ENCODE results near the gene FAM185A. TPM values are rescaled to one million over a fixed set of nuclear protein-coding genes. Genes with fewer than 3 reads are reported as not detected.
"Not testable (repeated sequence)": the region's sequence is repeated elsewhere in the genome, so short reads cannot be mapped to it uniquely, and the experiment has no call there.

The FAM185A gene
- total RNA-seq, 1 donor from 2014 or later: 5.2 TPM

DNA sequence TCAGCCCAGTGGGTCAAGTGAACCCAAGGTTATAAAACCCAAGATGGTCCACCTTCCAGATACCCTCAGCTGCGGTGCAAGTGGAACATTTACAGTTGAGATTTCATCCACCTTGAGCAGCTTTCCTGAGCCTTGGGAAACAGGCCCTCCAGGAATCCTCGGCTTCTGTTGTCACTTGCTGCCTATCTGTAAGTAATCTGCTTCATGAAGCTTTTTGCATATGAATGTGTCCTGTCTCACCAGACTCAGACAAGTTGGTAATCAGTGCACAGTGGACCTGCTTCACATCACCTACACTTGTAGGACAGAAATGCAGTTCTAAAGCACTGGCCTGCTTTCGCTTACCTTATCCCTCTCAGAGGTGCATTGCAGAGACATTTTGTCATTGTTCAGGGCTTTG lies 80.3 kb downstream of the FAM185A start:
- no peak for DNase-seq (ENCODE audit: low read depth in 2 of 2)

DNA sequence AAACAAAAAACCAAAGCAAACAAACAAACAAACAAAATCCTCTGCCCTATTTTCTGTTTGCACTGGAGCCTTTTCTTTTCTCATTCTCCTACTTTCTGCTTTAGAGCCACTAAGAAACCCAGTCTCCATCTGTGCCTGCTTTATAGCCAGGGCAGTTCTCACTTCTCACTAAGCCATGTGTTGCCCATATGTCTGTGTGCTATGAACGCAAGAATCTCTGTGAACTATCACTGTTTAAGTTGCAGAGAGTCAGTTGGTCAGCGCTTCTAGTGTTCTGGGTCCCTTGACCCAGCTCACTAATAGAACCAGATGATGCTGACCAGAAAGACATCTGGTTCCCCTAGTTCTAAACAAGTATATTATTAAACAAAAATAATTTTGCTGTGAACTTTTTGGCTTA lies 81.4 kb downstream of the FAM185A start:
- DNase-seq (ENCODE audit: low read depth in 2 of 2): no peak

DNA sequence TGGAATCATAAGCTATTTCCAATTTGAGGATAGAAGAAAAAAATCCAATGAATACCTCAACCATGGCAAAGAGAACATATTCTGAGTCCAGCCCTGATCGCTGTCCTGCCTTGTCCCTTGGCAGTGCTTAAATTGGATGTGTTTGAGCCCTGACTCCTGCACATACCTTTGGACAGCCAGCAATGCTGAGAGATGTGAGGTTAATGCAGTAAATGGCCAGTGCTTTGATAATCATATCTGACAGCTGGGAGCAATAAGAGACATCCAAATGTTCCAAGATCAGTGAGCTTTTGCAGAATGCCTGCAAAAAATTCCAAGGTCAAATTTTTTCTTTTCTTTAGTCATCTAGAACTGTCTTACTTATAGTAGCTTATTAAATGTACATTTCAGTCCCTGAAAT lies 83.9 kb downstream of the FAM185A start:
- DNase-seq (ENCODE audit: low read depth in 2 of 2): no peak

DNA sequence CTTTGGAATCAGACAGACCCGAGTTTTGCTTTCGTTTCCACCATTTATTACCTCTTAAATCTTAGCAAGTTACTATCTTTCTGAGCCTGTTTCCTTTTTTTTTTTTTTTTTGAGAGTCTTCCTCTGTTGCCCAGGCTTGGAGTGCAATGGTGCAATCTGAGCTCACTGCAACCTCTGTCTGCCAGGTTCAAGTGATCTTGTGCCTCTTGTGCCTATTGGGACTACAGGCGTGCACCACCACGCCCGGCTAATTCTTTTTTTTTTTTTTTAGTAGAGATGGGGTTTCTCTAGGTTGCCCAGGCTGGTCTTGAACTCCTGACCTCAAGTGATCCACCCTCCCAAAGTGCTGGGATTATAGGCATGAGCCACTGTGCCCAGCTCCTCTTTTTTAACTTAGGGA lies 84.5 kb downstream of the FAM185A start:
- no peak for DNase-seq (ENCODE audit: low read depth in 2 of 2)

DNA sequence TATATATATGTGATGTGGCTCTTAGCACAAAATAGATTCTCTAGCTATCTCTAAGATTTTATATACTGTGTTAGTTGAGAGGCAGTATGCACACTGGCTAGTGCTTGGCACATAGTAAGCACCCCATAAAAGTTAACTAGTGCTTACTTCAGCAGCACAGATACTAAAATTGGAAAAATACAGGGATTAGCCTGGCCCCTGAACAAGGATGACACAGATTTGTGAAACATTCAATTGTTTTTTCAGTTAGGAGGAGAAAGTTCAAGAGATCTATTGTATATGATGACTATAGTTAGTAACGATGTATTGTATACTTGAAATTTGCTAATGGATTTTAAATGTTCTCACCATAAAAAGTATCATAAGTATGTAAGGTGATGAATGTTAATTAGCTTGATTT lies 85.7 kb downstream of the FAM185A start:
- DNase-seq (ENCODE audit: low read depth in 2 of 2): no peak

DNA sequence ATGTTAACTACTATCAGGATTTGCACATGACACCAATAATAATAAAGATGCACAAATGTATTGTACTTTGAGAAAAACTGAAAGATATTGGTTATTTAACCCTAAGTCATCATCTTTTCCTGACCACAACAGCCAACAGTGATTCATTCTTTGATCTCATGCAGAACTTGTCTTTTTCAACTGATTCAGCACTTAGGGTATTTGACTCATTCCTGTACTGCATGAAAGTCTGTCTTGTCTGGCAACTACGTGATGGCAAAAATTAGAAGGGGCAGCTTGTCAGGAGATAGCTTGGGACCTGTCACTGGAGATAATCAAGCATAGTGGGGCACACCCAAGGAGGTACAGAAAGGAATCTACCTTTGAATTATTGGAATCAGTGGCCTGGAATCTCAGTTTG lies 86.2 kb downstream of the FAM185A start:
- peak; percentile 27 to 90 for DNase-seq (ENCODE audit: low read depth in 2 of 2)

DNA sequence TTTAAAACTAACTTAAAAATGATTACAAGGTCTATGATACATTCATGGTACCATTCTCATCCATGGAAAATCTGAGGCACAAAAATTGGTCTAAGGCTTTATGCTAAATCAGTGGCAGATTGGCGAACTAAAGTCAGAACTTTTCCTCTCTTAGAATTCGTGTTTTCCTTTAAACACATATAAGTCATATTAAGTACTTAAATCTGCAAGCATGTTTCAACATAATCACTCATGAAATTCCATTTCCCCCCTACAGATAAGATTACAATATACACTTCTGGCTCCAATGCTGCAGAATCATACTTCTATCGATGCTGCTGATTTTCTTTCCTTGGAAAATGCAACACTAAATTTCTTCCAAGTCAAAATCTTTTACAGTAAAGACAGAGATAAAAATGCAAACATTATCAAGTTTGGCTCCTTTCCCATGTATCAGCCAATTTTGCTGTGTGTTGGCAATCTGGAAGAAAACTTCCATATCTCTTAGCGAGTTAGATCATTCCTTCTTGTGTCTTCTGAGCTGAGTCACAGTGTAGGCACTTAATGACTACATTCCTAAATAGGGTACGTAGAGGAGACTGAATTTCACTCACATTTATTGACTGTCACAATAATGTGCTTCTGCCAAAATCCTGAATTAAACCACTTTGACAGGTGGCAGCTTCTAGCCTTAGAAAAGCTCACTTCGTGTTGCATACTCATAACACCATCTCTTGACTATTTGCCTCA lies 87.6 kb downstream of the FAM185A start:
- DNase-seq (ENCODE audit: low read depth in 2 of 2): peak in 1 of 2 donors; percentile 88

DNA sequence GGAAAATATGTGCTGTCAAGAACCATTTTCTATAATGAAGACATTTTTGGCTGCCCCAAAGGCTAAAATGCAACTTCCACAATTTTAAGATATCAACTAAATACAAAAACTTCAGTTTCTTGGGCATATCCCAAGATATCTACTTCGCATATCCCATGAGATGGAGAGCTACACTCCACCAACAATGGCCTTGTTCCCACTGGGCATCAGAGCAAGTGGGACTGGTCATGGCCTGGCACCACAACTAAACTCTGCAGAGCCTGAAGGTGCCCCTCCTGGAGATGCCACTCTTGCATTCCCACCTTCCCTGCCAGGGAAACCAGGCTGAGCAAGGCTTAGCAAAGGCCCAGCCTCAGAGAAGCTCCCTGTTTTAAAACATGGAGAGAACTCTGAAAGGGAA lies 88.2 kb downstream of the FAM185A start:
- DNase-seq (ENCODE audit: low read depth in 2 of 2): no peak

DNA sequence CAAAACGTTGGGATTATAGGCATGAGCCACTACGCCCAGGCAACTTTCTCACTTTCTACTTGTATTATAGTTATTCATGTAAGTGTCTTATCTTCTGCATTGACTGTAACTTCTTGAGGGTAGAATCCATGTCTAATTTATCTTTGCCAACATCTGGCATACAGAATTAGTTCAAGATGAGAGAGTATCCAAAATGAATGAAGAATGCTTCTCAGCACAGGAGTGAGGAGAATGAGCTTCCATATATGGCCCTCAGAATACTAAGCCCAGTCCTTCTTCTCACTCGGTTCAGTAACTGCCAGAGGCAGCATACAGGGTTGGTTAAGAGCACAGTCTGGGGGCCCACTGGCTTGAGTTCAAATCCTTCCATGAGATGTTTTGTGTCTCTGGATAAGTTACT lies 89.0 kb downstream of the FAM185A start:
- no peak for DNase-seq (ENCODE audit: low read depth in 2 of 2)

DNA sequence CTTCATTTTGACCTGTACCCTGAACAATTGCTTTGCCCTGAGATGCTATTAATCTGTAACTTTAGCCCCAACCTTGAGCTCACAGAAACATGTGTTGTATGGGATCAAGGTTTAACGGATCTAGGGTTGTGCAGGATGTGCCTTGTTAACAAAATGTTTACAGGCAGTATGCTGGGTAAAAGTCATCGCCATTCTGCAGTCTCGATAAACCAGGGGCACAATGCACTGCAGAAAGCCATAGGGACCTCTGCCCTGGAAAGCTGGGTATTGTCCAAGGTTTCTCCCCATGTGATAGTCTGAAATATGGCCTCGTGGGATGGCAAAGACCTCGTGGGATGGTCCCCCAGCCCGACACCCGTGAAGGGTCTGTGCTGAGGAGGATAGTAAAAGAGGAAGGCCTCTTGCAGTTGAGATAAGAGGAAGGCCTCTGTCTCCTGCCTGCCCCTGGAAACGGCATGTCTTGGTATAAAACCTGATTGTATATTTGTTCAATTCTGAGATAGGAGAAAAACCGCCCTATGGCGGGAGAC lies 89.8 kb downstream of the FAM185A start:
- not testable (repeated sequence) for DNase-seq (ENCODE audit: low read depth in 2 of 2)

DNA sequence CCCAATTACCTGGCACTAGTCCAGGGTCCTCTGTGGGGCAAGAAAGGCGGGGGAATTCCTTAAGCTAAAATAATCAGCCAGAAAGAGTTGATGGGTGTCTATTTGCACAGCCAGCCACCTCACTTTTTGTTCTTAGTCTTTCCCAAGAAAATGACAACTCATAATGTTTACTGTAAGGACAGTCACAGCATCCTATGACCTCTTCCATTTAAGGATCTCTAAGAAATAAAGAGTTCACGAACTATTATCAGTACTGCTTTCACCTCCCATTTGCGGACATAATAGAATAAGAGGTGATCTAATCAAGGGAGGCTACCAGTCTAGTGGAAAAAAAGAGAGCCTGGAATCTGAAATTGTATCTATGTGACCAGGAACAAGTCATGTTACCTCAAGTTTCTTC lies 91.6 kb downstream of the FAM185A start:
- no peak for DNase-seq (ENCODE audit: low read depth in 2 of 2)

DNA sequence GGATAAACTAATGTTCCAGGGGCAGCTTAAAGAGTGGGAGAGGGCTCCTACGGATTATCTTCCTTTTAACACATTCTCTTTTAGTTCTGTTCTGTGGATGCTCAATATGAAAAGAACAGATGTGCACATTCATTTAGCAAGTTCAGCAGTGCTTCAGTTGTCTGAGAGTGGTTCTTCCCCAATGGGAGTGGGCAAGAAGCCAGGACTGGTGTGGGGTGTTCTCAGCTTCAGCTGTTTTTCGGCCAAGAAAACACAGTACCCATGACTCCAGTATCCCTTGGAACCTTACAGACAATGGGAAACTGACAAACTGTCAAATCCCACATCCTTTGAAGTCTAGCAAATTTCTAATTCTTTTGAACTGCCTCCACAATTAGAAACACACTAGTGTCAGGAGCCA lies 92.5 kb downstream of the FAM185A start:
- DNase-seq (ENCODE audit: low read depth in 2 of 2): peak in 1 of 2 donors; percentile 85

DNA sequence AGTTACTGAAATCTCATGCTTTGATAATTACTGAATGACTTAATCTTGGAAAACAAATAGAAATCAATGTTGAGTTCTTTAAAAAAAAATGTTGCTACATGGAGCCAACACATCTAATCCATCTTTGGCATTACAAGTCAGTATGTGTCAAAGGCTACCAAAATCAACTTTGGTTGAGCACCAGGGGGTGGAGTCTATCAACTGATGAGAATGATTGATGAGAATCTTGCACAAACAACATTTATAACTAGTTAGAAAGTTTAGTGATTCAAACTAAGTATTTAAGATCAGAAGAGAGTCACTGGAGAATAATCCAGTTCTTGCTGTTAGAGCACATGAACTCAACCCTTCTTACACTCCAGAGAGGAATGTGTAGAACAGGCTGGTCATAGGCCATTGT lies 93.5 kb downstream of the FAM185A start:
- DNase-seq (ENCODE audit: low read depth in 2 of 2): no peak

DNA sequence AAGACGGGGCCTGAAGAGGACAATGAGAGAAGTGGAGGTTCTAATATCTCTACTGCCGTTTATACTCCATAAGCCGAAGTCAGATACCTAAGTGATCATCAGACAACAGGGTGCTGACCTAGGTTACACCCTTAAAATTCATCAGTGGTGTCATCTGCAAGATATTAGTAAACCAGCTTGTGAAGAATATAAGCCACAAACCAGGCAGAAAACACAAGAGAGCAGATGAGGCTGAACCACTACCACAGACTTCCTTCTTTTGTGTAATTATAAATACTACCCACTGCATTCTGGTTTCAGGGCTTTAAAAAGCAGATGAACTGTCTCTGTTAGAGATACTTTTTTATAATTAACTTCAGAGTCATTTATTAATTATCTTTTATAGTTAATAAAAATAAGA lies 95.1 kb downstream of the FAM185A start:
- no peak for DNase-seq (ENCODE audit: low read depth in 2 of 2)

DNA sequence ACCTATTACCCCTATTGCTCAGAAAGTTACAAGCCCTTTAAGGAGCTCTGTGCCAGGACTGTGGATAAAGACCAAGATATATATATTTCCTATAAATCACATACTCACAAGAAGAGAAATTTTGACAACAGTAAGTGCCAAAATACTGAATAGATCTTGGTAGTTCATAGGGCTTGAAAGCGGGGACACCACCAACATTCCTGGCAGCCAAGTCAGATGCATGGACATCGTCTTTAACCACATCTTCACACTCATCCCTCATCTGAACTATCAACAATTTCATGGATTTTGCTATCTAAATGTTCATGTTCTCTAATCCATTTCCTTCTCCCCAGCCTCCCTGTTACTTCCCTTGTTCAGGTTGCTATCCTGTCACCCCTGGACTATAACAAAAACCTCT lies 96.5 kb downstream of the FAM185A start:
- no peak for DNase-seq (ENCODE audit: low read depth in 2 of 2)

DNA sequence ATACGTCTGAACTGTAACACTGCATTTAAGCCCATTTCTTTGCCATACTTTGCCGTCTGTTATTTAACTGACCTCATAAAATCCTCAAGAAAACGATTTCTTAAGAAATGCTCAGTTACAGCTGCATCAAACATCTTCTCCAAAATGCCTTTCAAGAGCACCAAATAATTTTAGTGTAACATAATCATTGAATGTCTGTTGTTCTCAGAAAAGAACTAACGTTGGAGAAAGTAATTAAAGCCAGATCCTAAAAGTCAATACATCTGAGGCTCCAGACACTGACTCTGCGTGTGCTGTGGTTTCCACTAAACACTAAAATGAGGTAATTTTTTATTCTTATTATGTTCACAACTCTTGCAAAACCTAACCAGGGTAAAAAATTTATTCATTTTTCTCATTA lies 100.3 kb downstream of the FAM185A start:
- DNase-seq (ENCODE audit: low read depth in 2 of 2): no peak

DNA sequence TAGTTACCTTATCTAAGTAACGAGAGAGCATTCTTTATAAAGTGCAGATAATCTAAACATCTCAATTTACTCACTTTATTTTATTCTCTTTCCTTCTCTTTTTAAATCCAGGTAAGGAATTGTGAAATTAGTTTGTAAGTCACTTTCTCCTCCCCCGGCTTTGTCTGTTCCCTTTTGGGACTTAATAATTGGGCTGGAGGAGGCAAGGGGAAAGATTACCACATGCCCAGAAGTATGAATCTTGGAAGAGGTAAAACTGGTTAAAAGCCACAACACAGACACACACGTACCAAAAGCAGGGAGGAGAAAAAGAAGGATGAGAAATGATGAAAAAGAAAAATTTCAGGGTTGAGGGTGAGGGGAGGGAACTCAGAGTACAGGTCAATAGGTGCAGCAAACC lies 100.7 kb downstream of the FAM185A start:
- DNase-seq (ENCODE audit: low read depth in 2 of 2): no peak

DNA sequence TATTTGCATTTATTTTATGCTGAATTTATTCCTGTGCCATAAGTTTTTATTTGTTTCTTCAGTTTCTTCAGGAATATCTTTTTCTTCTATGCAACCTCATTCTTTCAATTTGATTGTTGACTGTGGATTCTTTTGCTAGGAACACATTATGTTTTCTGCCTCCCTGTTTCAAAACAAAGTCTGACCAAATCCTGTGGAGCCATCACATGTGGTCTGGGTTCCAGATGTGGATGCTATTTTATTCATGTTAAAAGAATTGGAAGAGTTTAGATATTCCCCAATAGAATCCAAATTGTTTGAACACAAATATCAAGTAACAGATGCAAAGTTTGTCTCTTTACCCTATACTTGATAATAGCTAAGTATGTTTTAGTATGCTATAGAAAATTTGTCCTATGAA lies 107.2 kb downstream of the FAM185A start:
- DNase-seq (ENCODE audit: low read depth in 2 of 2): no peak

Other genes with a start within 250 kb of the FAM185A start
- gene RASA4B, start 231.2 kb upstream of the FAM185A start, total RNA-seq: 1.4 and 1.7 TPM in 2 replicates
- 0.22 and 2.6 TPM in 2 replicates for gene UPK3BL2, start 205.3 kb upstream of the FAM185A start, total RNA-seq
- gene SPDYE2, start 197.8 kb upstream of the FAM185A start, total RNA-seq: not detected in 2 replicates
- 13.3 and 26.8 TPM in 2 replicates for gene POLR2J3, start 176.4 kb upstream of the FAM185A start, total RNA-seq
- gene RASA4, start 132.2 kb upstream of the FAM185A start, total RNA-seq: 3.1 and 3.8 TPM in 2 replicates
- 2.4 and 6.9 TPM in 2 replicates for gene UPK3BL1, start 106.2 kb upstream of the FAM185A start, total RNA-seq
- gene SPDYE2B, start 98.7 kb upstream of the FAM185A start, total RNA-seq: not detected in 2 replicates
- gene POLR2J2, start 77.3 kb upstream of the FAM185A start, total RNA-seq: 0.65 and 2.4 TPM in 2 replicates
- 0.20 and 2.0 TPM in 2 replicates for gene LRRC17, start 164.0 kb downstream of the FAM185A start, total RNA-seq